ENCODE results near the gene ZFP14.

GRCh38 chr19:36378625-36379509, at the start of gene ZFP14:
- TF ChIP-seq POLR2A (IDR thresholded peaks at IDR 0.05; ENCODE audit: low read depth, low read length): no peak; the same call in 1 of the 2 replicates
- TF ChIP-seq TAF1 (IDR thresholded peaks at IDR 0.05; ENCODE audit: borderline replicate concordance, low read depth, low read length): no peak
